ENCODE results near the gene ACCSL. TPM values are rescaled to one million over a fixed set of nuclear protein-coding genes. Genes with fewer than 3 reads are reported as not detected.

ACCSL gene
- total RNA-seq, 1 donor from 2014 or later = not detected

DNA sequence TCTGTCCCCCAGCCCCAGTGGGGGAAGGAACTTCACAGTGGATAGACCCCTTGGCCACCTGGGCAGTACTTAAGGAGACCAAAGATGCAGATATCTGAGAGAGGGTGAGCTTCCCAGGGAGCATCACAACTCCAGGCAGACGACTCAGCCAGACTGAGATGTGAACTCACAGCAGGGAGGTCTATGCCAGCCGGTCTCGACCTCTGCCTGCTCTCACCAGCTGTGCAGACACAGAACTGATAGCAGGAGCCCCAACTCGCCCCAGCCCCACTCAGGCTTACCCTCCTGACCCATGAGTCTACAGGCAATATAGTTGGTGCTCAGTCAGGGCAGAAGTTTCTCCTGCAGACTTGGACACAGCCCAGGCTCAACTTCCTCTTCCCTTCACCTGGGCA, 29.7 kb upstream of the ACCSL start:
- intact Hi-C loops (cut with micrococcal nuclease) = no loop called here

DNA sequence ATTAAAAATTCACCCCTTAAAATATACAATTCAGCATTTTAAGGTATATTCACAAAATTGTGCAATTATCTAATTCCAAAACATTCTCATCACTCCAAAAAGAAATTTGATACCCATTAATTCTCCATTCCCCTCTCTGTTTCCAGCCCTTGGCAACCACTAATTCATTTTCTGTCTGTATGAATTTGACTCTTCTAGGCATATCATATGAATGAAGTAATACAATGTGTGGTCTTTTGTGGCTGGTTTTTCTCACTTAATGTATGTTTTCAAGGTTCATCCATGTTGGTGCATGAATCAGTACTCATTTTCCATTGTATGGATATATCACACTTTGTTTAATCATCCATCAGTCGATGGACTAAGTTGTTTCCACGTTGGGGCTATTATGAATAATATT, 29.0 kb upstream of the ACCSL start:
- intact Hi-C loops (cut with micrococcal nuclease) = no loop called here

DNA sequence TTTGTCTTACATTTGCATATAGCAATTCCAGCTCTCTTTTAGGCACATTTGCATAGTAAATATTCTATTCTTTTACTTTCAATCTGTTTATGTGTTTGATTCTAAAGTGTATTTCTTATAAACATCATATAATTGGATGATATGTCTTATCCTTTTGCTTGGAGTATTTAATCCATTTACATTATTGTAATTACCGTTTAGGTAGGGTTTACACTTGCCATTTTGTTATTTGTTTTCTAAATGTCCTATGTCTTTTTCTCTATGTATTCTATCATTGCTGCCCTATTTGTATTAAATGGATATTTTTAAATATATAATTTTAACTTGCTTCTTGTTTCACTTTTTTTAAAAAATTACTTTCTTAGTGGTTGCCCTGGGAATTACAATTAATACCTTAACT, 22.8 kb upstream of the ACCSL start:
- intact Hi-C loops (cut with micrococcal nuclease) = no loop called here

DNA sequence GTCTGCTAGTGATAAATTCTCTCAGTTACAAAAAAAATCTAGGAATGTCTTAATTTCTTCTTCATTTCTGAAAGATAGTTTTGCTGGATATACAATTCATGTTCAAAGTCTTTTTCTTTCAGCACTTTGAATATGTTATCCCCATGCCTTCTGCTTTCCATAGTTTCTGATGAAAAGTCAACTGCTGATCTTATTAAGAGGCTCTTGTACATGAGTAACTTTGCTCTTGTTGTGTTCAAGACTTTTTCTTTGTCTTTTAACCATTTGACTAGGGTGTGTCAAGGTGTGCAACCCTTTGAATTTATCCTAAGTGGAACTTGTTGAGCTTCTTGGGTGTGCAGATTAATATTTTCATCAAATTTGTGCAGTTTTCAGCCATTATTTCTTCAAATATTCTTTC, 22.1 kb upstream of the ACCSL start:
- intact Hi-C loops (cut with micrococcal nuclease) = no loop called here

DNA sequence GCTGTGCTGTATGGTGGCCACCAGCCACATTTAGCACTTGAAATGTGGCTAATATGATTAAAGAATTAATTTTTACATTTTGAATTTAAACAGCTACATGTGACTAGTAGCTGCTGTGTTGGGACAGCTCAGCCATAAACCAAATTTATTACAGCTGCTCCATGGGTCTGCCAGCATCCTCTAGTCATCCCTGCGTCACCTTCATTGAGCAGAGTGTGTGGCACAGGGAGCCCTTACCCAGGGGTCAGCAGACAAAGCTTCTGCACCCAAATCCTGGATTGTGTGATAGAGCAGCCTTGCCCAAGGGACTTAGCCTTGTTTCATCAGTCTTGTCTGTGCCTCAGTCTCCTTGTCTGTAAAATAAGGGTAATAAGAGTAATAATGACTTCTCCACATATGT, 19.4 kb upstream of the ACCSL start:
- intact Hi-C loops (cut with micrococcal nuclease) = no loop called here

DNA sequence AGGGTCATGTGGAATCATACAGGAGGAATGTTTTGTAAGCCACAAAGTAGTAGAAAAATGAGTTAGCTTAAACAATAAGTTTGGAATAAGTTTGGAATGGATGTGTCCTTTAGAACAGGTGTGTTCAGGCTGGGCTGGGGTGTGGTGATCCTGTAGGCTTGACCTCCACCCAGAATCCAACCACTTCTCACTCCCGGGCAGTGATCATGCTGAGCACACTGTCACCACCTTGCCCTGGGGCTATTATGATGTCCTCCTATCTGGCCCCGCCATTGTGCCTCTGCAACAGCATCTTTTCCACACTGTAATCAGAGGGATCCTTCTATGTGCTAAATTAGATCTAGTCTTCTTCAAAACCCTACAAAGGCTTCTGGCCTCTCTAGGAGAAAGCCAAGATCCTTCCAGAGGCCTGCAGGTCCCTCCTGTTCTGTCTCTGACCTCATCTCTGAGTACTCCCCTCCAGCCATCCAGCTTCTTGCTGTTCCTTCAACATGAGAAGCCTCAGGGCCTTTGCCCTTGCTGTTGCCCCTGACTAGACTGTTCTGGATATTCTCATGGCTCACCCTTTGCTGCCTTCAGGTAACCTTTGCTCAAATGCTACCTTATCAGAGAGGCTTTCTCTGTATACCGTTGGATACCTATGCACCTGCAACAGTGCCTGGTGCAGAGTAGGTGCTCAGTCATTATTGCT, 18.8 kb upstream of the ACCSL start:
- intact Hi-C loops (cut with micrococcal nuclease) = no loop called here

DNA sequence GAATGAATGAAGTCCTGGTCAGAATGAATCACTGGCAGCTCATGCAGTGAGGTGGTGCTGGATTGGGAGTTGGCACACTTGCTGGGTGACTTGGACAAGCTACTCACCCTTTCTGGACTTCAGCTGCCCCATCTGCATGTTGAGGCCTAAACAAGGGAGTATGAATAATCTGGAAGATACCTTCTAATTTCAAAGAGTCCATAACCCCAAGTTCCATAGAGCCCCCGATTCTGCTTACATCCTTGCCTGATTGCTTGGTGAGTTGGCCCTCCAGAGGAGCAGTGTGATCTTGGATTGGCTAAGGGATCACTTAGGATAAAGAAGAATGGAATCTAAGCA, 18.3 kb upstream of the ACCSL start:
- intact Hi-C loops (cut with micrococcal nuclease) = no loop called here

DNA sequence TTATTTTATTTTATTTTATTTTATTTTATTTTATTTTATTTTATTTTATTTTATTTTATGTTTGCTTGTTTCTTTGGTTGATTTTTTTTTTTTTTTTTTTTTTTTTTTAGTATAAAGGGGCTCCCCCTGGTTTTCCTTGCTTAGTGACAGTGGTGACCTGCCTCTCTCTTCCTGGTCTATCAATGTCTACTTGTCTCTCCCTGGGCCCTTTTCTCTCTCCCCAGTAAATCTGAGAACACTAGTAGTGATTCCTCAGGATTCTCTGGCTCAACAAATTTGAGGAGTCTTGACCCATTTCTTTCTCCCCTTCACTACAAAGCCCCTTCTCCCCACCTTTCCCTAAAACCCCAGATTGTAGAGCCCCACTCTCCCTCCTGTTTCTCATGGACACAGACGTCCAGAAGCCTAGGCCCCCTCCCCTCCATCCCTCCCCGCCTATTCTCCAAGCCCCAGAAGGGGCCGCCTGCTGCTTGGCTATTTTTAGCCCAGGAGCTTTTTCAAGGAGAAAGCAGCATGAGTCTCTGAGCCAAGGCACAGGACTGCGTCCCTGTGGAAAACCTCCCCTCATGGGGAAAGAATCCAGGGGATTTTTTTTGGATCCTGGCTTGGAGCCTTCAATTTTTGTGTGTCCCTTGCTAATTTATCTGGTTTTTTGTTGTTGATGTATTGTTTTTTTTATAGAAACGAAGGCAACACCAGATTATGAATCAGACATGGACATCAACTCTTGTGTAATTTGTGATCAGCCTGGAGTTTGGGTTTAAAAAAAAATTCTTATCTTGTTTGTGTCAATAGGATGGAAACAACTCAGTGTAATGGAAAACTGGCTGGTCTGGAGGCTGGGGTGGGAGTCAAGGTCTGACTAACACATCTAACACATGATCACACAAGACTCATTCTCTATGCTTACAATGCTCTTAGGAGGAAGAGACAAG, 17.5 kb upstream of the ACCSL start:
- intact Hi-C loops (cut with micrococcal nuclease) = no loop called here

DNA sequence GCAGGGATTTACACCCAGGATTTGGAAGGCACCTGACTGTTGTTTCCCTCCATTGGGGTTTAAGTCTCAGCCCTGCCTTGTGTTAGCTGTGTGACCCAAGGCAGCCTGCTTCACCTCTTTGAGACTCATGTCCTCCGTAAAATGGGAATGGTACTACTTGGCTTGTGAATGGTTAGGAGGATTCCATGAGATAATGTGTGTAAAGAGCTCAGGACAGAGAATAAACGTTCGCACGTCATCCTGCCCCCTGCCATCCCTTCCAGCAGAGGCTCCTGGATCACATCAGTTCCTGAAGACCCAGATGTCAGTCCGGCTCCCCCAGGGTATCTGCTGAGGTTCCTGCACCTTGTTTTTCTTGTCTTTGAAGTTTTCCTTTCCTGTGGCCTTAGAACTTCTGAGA, 16.8 kb upstream of the ACCSL start:
- intact Hi-C loops (cut with micrococcal nuclease) = no loop called here

DNA sequence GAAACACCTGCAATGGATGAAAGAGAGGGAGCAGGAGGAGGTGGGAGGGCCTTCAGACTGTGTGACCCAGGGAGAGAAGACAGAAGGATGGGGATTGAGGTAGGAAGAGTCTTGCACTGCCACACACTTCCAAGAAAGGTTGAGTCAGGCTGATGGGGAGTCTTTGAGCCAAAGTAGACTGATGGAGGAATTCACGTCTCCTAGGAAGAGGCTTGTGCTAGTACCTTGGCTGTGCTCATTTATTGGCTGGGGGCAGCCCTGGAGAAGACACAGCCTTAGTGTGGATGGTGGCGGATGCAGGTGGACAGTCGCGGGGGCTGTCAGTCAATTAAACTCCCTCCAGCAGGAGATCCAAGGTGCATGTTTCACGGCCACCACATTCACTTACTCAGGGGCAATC, 16.2 kb upstream of the ACCSL start:
- intact Hi-C loops (cut with micrococcal nuclease) = no loop called here

DNA sequence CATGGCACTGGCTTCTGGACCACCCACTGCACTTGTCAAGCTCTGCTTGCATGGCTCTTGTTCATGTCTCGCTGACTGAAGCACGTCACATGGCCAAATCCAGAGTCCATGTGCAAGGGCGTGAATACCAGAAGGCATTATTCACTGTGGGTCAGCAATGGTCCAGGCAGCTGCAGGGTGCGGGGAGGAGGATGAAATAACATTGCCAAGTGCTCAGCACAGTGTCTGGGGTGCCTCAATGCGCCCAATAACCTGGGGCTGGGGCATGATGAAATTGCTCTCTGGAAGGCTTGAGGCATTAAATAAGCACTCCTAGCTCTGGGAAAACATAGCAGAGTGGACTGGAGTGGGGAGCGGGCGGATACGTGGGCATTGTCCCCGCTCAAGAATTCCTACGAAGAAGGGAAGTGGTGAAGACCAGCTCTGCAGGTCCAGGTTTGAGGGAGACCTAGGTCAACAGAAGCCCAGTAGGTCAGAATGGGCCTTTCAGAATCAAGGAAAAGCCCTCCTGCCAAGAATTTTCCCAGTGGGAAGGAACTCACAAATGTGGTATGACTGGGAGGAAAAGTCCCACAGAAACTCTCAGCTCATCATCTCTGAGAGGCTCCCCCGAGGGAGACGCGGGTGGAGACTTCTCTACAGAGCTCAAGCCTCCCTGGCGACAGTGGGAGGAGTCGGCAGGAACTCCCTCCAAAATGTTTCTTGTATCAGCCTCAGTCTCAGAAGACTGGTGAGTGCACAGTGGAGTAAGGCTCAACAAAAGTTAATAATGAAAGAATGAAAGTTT, 15.3 kb upstream of the ACCSL start:
- intact Hi-C loops (cut with micrococcal nuclease) = no loop called here

DNA sequence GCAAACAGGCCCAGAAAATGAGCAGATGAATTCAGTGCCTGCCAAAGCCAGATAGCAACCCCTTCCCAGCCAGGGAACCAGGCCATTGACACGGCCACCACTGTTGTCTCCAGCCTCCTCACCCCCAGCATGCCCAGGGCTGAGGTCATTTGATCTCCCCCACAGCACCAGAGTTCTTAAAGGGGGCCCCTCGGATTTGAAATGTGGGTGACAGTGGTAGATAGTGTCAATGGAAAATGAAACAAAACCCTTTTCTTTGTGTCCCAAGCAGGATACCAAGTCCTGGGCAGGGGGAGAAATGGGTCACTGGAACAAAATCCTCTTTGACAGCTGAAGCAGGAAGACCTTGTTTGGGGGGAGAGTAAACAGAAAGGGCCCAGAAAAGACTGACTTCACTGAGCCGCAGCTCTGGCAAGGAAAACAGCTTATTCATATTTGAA, 14.3 kb upstream of the ACCSL start:
- intact Hi-C loops (cut with micrococcal nuclease) = no loop called here

DNA sequence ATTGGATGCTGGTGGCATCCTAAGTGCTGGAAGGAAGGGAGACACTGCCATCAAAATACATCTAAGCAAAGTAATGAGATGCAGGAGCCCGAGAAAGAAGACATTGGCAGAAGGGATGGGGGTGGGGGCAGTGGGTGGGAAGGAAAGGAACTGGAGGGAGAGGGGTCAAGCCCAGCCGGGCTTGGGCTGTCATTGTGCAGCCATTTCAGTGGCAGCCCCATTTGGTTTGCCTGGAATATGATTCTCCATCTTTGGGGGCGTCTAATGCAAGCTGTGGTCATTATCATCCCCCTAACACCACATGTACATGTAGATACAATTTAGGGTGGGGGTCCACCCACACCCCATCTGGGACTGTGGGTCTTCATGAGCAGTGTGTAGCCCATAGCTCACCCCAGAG, 13.9 kb upstream of the ACCSL start:
- intact Hi-C loops (cut with micrococcal nuclease) = no loop called here

DNA sequence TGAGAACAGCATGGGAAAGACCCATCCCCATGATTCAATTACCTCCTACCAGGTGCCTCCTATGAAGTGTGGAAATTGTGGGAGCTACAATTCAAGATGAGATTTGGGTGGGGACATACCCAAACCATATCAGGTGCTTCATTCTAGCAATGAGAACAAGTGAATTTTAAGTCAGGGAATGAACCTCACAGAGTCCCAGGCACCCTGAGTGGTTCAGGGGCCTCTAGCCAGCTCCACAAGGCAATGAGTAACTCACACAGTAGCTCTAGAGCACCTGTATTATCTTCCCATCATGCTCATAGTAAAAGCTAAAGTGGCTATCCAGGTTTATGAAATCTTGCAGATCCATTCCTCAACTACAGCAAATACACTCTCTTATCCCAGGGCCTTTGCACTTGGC, 13.1 kb upstream of the ACCSL start:
- intact Hi-C loops (cut with micrococcal nuclease) = loop anchor here (5.0 kb wide), 1 partner anchor 207 kb away; no protein-coding TSS in a partner anchor

DNA sequence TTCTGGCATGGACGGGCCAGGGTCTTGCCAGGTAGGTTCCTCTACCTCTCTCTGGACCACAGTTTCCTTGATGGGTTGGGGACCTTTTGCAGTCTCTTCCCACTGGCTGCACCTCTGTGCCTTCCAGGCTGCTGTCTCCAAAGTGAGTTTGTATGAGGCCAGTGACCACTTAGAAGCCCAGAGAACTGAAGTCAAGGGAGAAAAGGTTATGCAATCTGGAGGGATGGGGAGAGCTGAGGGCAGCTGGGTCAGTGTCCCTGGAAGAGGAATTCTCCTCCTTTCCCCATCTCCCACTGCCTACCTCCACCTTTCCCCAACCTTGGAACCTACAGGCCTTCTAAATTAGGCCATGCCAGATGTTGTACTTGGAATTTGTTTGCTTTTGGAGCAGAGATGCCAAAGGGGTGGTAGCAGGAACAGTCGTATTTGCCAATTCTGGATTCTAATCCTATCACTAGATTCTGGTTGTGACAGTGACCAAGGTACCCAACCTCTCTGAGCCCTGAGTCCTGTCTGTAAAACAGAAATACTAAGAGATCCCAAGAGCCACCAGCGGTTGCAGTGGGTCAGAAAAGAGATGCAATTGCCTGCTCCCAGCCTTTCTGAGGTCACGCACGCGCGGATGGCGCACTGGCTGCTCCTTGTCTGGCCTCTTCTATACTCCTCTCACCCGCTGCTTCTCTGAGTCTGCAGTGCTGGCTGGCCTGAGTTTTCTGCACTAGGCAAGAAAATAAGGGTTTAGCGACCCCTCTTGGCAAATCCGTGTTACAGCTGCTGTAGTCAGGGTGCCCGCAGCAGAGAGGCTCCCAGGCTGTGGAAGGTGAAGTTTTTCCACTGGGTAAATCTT, 10.7 kb upstream of the ACCSL start:
- intact Hi-C loops (cut with micrococcal nuclease) = loop anchor here (1.0 to 5.0 kb wide), 2 partner anchors 147 to 210 kb away; no protein-coding TSS in a partner anchor

DNA sequence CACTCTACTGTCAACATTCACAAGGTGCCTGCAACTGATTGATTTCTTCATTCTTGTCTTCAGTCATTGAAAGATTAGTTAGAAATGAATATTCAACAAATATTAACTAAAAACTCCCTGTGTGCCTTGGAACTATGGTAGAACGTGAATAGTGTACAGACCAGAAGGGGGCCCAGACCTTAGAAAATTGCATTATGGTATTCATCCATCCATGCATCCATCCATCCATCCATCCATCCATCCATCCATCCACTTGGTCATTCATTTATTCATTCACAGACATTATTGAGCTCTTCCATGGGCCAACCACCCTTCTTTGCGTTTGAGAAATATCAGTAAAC, 10.2 kb upstream of the ACCSL start:
- intact Hi-C loops (cut with micrococcal nuclease) = loop anchor here (1.0 to 5.0 kb wide), 2 partner anchors 147 to 210 kb away; no protein-coding TSS in a partner anchor

DNA sequence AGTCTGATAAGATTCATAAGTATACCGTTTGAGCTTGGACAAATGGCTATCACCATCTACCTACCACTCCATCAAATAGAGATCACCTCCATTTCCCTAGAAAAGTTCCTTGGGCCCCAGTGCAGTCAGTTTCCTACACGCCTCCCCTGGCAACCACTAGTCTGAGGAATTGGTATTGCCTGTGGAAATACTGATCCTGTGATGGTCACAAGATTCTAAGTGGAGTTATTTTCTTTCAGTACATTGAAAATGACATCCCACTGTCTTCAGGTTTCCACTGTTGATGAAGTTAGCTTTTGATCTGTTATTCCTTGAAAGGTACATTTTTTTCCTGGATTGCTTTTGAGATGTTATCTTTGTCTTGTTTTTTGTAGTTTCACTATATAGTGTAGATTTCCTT, 4.6 kb upstream of the ACCSL start:
- intact Hi-C loops (cut with micrococcal nuclease) = no loop called here

DNA sequence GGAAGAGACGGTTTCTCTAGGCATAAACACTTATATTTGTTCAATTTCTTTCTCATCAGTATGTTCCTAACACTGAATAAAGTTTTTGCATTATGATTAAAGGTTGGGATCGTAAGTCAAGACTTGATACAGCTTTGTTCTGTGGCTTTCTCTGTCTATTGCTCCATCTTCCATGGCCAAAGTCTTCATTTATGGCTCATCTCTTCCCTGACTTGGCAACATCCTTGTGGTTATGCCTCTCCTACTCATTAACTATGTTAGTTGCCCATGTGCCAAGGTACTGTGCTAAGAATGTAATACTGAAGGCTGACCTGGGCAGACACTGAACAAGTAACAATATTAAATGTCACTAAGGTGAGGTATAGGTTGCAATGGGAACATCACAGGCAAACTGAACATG, 1.6 kb upstream of the ACCSL start:
- intact Hi-C loops (cut with micrococcal nuclease) = no loop called here

DNA sequence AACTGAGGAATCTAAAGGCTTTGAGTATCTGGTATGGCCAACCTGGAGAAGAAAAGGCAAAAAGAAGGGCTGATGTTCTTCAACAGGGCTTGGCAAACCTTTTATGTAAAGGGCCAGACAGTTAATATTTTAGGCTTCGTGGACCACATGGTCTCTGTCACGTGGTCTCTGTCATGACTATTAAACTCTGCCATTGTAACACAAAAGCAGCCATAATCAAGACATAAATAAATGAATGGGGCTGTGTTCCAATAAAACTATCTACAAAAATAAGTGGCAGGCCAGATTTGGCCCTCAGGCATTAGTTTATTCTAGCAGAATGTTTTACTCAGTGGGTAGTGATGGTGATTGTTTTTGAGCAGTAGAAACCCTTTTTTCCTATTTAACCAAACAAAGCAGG, 483 bp upstream of the ACCSL start:
- intact Hi-C loops (cut with micrococcal nuclease) = no loop called here

DNA sequence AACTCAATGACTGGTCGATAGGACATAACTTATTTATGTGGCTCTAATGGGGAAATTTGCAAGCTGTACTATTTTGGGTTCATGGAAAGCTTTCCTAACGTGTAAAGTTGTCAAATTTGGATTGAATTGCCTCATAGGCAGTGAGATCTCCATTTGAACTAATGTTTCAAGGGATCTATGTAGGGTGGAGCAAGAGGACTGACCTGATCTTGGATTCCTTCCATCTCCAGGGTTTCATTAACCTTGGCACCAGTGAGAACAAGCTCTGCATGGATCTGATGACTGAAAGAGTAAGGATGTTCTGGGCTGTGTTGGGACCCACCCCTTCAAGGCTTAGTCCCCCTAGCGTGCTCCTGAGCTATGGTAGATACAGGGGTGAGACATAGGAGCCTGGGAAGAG, 2.1 kb downstream of the ACCSL start:
- intact Hi-C loops (cut with micrococcal nuclease) = no loop called here

DNA sequence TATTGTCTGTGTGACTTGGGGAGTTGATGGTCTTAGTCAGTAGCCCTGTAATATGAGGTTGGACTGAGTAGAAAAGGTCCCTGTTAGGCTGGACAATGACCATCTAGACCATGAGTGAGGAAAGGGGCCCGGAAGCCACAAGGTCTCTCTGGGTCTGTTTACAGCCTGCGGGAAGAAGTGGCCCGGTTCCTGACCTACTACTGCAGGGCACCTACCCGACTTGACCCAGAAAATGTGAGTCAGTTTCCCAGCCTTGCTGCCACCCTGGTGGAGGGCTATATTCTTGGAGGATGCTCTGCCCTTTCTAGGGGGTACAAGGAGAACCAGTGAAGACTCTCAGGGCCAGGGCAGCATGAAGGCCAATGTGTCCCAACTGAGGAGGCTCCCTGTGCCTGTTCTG, 3.4 kb downstream of the ACCSL start:
- intact Hi-C loops (cut with micrococcal nuclease) = no loop called here

All from T-helper 1 cell treated with Interleukin-12 subunit alpha and Interleukin-12 subunit beta and Interleukin-4 antibody, amounts not matched to agents 30 ng/mL and 1 ng/mL, for 36 hours (primary cell).